ENCODE results near the gene TGM5.

The TGM5 gene

GRCh38 chr15:43278869-43279268 is 12.1 kb upstream of the TGM5 start:
- Histone ChIP-seq H3K9me3 (no peaks in the 10 kb centered on the region), H3K4me1 (no peaks in the 10 kb centered on the region)

GRCh38 chr15:43277901-43278300 is 11.2 kb upstream of the TGM5 start:
- no peak overlapping the region for H3K4me3 ChIP-seq (ENCODE audit: low read depth, low read length)
- no peak for DNase-seq
- H3K36me3 ChIP-seq = no peaks in the 10 kb centered on the region
- no peaks in the 10 kb centered on the region for H3K27me3 ChIP-seq
- no peak for TF ChIP-seq CTCF (IDR thresholded peaks at IDR 0.05; ENCODE audit: low read depth, low read length)
- no peaks in the 10 kb centered on the region for H3K9me3 ChIP-seq
- H3K4me1 ChIP-seq = no peaks in the 10 kb centered on the region

More at GRCh38 chr15:43278869-43279268, 12.1 kb upstream of the TGM5 start:
- H3K4me3 ChIP-seq (ENCODE audit: low read depth, low read length) = no peak overlapping the region
- H3K27me3 ChIP-seq = no peaks in the 10 kb centered on the region
- TF ChIP-seq CTCF (IDR thresholded peaks at IDR 0.05; ENCODE audit: low read depth, low read length) = no peak
- no peaks in the 10 kb centered on the region for H3K36me3 ChIP-seq
- no peak for DNase-seq

- Histone ChIP-seq H3K9me3 (no peaks in the 10 kb centered on the region), H3K36me3 (no peaks in the 10 kb centered on the region), H3K4me1 (no peaks in the 10 kb centered on the region), H3K4me3 (ENCODE audit: low read depth, low read length) (no peak overlapping the region), H3K27me3 (no peaks in the 10 kb centered on the region)
- DNase-seq = no peak
- no peak for TF ChIP-seq CTCF (IDR thresholded peaks at IDR 0.05; ENCODE audit: low read depth, low read length)
Observed at GRCh38 chr15:43277231-43277823, 10.6 kb upstream of the TGM5 start.

- no peak for TF ChIP-seq CTCF (IDR thresholded peaks at IDR 0.05; ENCODE audit: low read depth, low read length)
- no peak overlapping the region for H3K4me3 ChIP-seq (ENCODE audit: low read depth, low read length)
- no peaks in the 10 kb centered on the region for H3K36me3 ChIP-seq
- no peaks in the 10 kb centered on the region for H3K9me3 ChIP-seq
- no peak for DNase-seq
- no peaks in the 10 kb centered on the region for H3K27me3 ChIP-seq
- H3K4me1 ChIP-seq = no peaks in the 10 kb centered on the region
Observed at GRCh38 chr15:43276563-43277200, 10.0 kb upstream of the TGM5 start.

- H3K36me3 ChIP-seq = no peaks in the 10 kb centered on the region
- H3K9me3 ChIP-seq = no peaks in the 10 kb centered on the region
- no peaks in the 10 kb centered on the region for H3K4me1 ChIP-seq
- no peaks in the 10 kb centered on the region for H3K27me3 ChIP-seq
- no peak for DNase-seq
- no peak overlapping the region for H3K4me3 ChIP-seq (ENCODE audit: low read depth, low read length)
- no peak for TF ChIP-seq CTCF (IDR thresholded peaks at IDR 0.05; ENCODE audit: low read depth, low read length)
Observed at GRCh38 chr15:43275740-43276562, 9.2 kb upstream of the TGM5 start.

- no peak for TF ChIP-seq CTCF (IDR thresholded peaks at IDR 0.05; ENCODE audit: low read depth, low read length)
- no peaks in the 10 kb centered on the region for H3K27me3 ChIP-seq
Observed at GRCh38 chr15:43274136-43274535, 7.4 kb upstream of the TGM5 start.

More at GRCh38 chr15:43274136-43274535, 7.4 kb upstream of the TGM5 start:
- Histone ChIP-seq H3K4me3 (ENCODE audit: low read depth, low read length) (no peak overlapping the region), H3K9me3 (no peaks in the 10 kb centered on the region), H3K4me1 (no peaks in the 10 kb centered on the region), H3K36me3 (no peaks in the 10 kb centered on the region)
- no peak for DNase-seq

Measured in BE2C (cell line).